NCI-H69 (cell line): ENCODE data around the gene SHC2.
"Not testable (repeated sequence)": the region's sequence is repeated elsewhere in the genome, so short reads cannot be mapped to it uniquely, and the experiment has no call there.

Source experiments
- DNase-seq: peaks from one replicate; lab custom pipeline; 2025; lab: John Stamatoyannopoulos, UW

The SHC2 gene

DNA sequence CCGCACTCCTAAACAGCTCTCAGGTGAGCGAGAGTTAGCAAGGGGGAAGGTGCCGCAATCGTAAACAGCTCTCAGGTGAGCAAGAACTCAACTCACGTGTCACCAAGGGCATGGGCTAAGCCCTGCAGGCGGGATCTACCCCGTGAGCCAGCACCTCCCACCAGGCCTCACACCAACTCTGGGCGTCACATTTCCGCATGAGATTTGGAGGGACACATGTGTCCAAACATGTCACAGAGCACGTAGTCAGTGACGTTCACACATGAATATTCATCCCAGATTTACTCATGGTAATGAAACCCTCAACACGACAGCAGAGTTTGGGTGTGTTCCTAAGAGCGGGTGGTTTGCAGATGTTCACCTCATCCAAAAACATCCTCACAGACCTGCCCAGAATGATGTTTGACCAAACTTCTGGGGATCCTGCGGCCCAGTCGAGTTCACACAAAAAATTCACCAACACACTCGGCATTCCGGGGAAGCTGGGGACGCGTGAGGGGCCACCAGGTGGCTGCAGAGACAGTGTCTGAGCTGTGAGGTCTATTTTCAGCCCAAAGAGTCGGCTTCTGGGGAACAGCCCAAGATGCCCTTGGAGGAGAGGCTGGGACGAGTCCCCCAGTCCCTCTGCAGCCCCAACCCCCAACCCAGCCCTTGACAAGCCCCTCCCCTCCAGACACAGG lies 71.4 kb downstream of the SHC2 start:
- DNase-seq, result no peak

- no peak for DNase-seq
Observed at GRCh38 chr19:388691-389090, 72.1 kb downstream of the SHC2 start.

- no peak for DNase-seq
Observed at GRCh38 chr19:387777-388176, 73.1 kb downstream of the SHC2 start.

GRCh38 chr19:386632-387301 lies 74.1 kb downstream of the SHC2 start:
- DNase-seq, result not testable (repeated sequence)

DNA sequence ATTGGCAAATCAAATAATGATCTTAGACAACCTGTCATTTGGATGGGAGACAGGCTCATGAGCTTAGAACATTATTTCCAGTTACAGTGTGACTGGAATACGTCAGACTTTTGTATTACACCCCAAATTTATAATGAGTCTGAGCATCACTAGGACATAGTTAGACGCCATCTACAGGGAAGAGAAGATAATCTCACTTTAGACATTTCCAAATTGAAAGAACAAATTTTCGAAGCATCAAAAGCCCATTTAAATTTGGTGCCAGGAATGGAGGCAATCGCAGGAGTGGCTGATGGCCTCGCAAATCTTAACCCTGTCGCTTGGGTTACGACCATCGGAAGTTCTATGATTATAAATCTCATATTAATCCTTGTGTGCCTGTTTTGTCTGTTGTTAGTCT lies 74.6 kb downstream of the SHC2 start:
- not testable (repeated sequence) for DNase-seq

DNA sequence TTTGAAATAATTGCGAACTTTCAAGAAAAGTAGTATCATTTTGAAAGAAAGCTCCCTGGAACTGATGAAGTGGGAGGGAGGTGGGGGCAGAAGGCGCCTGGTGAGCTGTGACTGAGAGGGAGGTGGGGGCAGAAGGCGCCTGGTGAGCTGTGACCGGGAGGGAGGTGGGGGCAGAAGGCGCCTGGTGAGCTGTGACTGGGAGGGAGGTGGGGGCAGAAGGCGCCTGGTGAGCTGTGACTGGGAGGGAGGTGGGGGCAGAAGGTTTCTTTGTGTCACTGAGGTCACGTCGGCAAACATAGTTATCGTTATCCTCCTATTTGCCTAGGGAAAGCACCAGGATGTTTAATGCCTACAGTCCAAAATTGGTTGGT lies 76.0 kb downstream of the SHC2 start:
- no peak for DNase-seq

DNA sequence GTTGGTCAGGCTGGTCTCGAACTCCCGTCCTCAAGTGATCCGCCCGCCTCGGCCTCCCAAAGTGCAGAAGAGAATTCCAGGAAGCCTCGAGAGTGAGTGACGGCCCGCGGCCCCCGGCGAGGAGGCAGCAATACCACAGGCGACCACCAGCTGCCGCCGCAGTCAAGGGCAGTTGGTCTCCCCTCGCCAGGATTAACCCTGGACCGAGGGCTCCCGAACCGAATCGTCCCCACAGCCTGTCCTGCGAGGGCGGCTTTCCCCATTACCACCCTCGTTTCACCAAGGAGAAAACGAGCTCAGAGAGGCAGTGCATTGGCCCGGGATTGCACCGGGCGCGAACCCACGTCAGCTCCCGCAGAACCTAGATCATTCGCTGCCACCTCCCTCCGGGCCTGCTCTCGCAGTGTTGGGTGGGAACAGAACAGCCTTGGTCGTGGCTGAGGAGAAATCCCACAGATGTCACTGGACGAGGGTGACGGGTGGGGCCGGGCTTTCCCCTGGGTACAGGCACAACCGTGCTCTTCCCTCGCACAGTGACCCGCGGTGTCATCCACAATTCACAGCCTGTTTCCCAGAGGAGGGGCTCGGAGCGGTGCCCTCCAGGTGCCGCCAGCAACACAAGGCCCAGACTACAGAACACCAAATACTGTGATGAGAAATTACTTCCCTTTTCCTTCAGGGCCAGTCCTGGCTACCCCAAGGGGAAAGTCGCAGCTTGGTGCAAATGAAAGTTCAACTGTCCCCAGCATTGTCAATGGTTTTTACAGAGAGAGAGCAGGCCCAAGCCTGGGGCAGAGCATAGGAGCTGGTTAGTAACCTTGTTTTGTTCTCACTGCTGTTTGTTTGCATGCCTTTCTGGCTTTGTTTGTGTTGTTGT lies 76.7 kb downstream of the SHC2 start:
- no peak for DNase-seq

DNA sequence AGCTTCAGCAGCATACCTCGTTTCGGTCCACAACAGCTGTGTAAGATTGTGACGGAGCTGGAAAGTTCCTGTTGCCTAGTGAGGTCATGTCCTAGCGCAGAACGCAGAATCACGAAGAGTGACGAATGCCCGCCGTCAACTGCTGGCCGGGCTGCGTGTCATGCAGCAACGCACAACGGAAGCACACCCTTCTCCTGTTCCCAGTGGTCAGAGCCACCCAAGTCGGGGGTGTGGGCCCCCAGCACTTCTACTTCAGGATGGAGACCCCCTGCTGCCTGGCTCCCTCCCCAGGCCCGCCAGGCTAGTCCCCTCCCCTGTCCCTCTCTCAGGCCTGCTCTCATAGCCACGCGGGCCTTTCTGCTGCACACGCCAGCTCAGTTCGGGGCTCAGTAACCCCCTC lies 77.8 kb downstream of the SHC2 start:
- no peak for DNase-seq

- peak; percentile 83 for DNase-seq
Observed at GRCh38 chr19:382578-382977, 78.3 kb downstream of the SHC2 start.

- DNase-seq, result peak; percentile 22
Observed at GRCh38 chr19:381901-382300, 78.9 kb downstream of the SHC2 start.

- not testable (repeated sequence) for DNase-seq
Observed at GRCh38 chr19:380618-381219, 80.1 kb downstream of the SHC2 start.

DNA sequence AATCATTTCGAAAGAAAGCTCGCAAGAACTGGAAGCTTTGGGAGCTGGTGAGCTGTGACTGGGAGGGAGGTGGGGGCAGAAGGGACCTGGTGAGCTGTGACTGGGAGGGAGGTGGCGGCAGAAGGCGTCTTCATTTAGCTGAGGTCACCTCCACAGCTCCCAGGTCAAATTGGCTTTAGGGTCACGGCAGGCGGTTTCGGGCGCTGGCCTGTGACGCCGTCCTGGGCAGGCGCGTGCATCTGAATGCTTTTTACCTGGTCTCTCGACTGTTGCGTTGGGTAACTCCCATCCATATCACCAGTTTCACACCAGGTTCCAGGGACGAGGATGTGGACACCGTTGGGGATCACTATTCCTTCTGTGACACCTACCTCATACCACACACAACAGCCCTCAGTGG lies 81.0 kb downstream of the SHC2 start:
- no peak for DNase-seq

GRCh38 chr19:378706-379105 lies 82.1 kb downstream of the SHC2 start:
- no peak for DNase-seq

- DNase-seq, result no peak
Observed at GRCh38 chr19:377801-378581, 82.8 kb downstream of the SHC2 start.

DNA sequence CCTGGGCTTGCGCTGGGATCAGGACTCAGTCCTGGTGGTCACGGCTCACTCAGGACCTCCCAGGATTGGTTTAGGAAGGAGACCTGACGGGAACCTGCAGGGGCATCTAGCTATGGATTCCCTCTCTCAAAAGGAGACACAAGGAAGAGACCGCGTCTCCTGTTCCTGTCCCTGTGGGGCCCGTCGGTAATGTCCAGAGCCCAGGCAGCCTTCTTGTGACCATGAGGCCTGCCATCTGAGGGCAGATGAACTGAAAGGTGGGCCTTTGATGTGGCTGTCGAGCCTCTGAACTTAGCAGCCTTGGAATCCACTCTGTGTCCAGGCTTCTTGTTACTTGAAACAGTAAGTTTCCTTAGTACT lies 84.7 kb downstream of the SHC2 start:
- no peak for DNase-seq

DNA sequence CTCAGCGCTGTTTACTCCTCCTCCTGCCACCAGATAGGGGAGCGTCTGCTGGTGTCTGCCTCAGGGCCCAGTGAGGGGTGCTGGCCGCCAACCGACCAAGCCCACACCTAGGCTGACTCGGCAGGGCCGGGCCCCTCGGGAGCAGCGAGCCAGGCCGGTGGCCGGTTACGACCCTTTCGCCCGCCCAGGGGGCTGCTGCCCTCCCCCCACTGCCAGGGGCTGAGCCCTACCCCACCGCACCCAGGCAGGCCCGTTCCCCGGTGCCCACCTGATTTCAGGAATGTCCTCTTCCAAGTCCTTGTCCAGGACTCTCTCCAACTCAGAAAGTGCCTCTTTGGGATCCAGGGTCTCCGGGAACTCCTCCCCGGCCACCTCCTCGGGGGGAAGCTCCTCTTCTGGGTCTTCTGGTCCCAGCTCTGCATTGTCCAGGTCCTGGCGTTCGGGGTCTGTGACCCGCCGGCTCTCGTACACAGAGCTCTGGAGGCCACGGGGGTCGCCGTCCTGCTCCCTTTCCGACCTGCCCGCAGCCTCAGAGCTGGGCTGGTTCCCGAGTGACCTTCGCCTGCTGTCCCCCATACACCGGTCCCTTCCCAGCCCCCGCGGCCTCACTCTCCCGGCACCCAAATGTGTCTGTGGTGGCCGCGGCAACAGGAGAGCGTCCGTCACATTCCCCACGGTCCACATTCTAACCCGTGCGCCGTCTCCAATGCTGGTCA lies 85.3 kb downstream of the SHC2 start:
- no peak for DNase-seq

GRCh38 chr19:374886-375235 lies 86.0 kb downstream of the SHC2 start:
- no peak for DNase-seq

- peak; percentile 81 for DNase-seq
Observed at GRCh38 chr19:374183-374885, 86.5 kb downstream of the SHC2 start.

GRCh38 chr19:373391-374182 lies 87.2 kb downstream of the SHC2 start:
- no peak for DNase-seq
